ENCODE results near the gene EEF1G.
"Not testable (repeated sequence)": the region's sequence is repeated elsewhere in the genome, so short reads cannot be mapped to it uniquely, and the experiment has no call there.

Gene EEF1G

DNA sequence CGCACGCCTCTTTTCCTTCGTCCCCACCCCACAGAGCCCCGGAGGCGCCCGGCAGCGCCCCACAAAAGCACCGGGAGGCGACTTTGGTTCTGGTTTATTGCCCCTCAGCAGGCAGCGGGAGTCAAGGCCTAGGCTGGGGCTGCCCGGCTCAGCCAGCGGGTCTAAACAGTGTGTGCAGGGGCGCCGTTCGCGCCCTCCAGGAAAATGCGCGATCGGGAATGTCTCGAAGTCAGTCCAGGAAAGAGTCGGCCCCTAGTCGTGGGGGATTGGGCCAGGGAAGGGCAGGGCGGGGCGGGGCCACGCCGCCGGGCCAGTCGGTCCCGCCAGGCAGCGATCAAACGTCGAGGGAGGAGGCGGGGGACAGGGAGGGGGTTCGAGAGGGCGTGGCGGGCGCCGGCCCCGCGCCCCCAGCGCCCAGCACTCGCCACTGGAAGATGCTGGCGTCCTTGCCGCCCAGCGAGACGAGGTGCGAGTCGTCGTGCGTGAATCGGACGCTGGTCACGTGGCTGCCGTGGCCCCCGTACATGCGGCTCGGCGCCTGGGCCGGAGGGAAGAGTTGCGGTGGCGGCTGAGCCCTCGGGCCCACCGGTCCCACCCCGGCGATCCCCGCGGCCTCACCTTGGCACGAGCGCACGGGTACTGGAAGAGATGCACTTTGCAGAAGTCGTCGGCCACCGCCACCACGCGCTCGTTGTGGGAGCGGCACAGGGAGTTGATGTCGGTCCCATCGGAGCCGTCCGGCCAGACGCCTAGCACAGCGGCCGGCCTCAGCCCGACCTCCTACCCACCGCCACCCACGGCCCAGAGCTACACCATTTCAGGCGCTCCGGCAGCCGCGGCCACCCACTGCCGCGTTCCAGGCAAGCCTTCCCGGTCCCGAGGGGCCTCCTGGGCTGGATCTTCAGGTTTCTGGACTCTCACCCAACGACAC is 28.7 kb upstream of the EEF1G start:
- DNase-seq: peak; percentile 87

GRCh38 chr11:62601372-62602140 is 27.9 kb upstream of the EEF1G start, which contains the start of gene MTA2:
MTA2 (minus strand) TSS chr11:62601865; CDS start chr11:62601450, 415 bp downstream.
- DNase-seq: peak; percentile 100

GRCh38 chr11:62601122-62601371 is 27.4 kb upstream of the EEF1G start:
- no peak for DNase-seq

DNA sequence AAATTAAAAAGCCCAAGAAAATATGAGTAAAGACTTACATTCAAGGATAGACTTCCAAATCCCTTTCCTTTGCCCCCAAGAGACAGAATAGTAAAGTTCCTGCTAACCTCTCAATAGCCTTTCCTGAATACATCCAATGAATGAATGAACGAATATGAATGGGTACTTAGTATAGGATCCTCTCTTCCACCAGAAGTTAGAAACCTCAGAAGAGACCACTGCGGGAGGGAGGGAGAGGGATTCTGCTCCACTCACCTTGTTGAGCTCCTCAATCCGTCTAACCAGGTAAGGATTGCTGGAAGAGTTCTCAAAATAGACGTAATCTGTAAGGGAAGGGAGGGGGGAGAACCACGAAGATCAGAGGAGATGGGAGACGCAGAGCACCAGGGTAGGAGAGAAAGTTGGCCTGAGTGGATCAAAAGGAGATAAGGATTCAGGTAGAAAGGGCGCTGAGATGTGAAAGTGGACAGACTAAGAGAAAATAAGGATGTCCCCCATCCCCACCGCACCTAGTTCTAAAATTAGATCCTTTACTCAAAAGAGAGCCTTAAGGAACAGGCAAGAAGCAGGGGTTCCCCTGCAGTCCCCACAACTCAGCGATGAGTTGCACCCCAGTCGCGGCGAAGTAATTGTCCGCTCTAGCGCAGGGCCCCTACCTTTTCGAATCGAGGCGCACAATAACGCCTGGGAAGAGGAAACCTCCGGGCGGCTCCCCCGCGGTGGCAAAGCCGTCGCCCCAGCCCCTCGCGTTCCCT is 26.9 kb upstream of the EEF1G start:
- DNase-seq: no peak

- peak; percentile 21 for DNase-seq
Observed at GRCh38 chr11:62599901-62600300, 26.2 kb upstream of the EEF1G start.

- DNase-seq: peak; percentile 96
Observed at GRCh38 chr11:62599069-62599696, 25.5 kb upstream of the EEF1G start.

GRCh38 chr11:62595124-62595523 is 21.4 kb upstream of the EEF1G start:
- no peak for DNase-seq

- DNase-seq: peak; percentile 74
Observed at GRCh38 chr11:62593434-62594044, 19.8 kb upstream of the EEF1G start.

GRCh38 chr11:62592989-62593421 is 19.3 kb upstream of the EEF1G start:
- DNase-seq: no peak

DNA sequence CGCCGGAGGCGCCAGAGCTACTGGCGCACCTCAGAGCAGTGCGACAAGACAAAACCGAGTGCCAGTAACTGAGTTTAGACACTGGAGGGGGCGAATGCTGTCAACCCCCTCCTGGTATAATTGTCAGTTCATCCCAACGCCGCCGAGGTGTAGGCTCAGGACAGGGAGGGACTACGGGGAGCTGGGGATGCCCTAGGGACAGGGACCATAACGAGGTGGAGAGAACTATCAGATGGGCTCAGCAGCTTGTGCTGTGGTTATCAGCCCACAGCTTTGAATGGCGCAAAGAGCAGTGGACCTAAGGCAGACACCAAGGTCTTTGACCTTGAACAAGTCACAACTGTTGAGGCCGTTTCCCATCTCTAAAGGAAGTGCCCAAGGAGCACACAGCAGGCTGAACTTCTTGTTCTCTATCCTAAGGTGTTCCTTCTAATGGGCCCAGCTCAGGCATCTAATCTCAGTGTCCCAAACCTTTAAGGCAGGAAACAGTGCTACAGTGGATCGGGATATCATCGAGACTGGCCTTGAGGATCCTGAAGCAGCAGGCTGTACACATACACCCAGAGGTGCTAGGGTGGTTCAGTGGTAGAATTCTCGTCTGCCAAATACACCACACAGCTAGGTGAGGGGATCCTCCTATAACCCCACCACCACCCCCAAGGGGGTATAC is 18.6 kb upstream of the EEF1G start:
- no peak for DNase-seq

- DNase-seq: peak; percentile 97
Observed at GRCh38 chr11:62591448-62592145, 17.9 kb upstream of the EEF1G start, which contains the start of gene TUT1. TUT1 (minus strand) TSS chr11:62591523; CDS start chr11:62591485, 38 bp downstream.

DNA sequence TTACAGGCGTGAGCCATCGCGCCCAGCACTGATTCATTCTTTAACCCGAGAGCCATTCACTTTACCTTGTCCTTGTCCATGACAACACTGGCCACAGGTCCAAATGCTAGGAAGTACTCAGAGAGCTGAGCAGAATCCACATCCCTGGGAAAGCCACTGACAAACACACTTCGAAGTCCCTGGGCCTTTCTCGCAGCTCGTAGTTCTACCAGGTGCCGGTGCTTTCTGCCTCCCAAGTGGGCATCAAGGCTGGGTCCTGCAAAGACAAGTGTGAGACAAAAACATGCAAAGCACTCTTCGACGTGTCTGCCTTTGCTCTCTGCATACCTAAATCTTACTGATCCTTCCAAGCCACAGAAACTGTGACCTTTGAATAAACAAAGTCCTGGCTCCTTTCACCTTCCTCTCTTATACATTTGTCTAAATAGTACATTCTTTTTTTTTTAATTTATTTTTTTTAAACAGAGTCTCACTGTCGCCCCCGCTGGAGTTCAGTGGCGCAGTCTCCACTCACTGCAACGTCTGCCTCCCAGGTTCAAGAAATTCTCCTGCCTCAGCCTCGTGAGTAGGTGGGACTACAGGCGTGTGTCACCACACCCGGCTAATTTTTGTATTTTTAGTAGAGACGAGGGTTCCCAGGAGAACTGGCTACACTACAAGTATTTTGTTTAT is 15.4 kb upstream of the EEF1G start:
- no peak for DNase-seq

- DNase-seq: not testable (repeated sequence)
Observed at GRCh38 chr11:62585356-62585755, 11.7 kb upstream of the EEF1G start.

DNA sequence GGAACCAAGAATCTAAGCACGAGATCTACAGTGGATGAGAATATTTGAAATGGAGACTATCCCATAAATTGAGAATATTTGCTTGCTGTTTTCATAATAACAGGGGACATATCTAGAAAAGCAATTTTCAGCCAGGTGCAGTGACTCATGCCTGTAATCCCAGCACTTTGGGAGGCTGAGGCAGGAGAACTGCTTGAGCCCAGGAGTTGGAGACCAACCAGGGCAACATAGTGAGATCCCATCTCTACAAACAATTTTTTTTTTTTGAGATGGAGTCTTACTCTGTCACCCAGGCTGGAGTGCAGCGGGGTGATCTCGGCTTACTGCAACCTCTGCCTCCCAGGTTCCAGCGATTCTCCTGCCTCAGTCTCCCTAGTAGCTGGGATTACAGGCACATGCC is 8.0 kb upstream of the EEF1G start:
- not testable (repeated sequence) for DNase-seq

DNA sequence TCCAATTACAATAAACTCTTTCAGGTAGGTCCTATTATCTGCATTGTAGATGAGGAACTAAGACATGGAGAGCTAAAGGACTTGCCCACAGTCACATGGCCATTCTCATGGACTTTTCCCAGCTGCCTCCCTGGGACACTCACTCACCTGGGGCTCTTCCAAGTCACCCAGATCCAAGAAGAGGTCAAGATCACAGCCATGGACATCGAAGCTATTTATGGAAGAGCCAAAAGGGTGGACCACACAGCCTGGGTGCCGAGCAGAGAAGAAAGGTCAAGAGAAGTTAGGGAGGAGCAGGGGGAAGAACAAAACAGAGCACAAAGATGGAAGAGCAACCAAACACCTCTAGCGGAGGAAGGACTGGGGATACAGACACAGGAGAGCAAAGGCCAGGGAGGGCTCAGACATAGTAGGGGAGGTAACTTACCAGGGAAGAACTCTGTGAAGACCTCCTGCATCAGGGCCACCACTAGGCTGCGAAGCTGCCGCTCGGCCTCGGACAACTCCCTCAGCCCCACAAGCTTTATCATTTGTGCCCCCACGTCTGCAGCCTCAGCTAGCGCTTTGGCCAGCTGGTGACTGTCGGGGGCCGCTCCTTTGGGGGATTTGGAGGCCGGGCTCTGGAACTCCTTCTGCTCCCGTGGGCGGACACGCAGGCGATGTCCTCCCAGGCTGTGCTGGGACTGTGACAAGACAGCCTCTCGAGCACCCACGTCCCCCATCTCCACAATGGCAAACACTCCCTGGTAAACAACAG is 7.4 kb upstream of the EEF1G start:
- DNase-seq: no peak

DNA sequence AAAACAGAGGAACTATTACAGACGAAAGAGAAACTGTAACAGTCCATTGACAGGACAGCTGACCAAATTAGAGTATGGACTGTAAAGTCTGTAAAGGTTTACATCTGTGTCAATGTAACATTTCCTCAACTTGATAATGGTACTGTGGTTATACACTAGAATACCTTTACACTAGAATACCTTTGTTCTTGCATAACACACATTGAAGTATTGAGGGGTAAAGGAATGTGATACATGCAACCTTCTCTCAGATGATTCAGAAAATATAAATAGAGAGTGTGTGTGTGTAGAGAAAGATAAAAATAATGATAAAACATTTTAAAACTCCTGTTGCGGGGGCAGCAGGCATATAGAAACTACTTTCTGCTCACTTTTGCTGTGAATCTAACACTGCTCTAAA is 5.6 kb upstream of the EEF1G start:
- no peak for DNase-seq

DNA sequence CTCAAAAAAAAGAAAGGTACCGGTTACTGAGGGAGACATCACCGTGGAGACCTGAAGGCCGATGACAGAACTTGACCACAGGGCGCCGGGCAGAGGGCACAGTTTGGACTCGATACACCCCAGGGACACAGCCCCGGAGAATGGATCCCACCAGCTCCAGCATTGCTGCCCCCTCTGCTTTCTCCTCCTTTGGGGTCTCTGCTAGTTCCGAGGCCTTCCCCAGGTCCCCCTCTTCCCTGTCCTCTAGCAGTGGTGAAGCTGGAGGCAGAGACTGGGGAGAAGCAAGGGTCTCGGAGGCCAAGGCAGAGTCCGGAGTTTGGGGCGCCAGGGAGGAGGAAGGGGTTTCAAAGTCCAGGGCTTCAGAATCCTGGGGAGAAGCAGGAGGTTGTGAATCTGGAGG is 4.8 kb upstream of the EEF1G start:
- no peak for DNase-seq

DNA sequence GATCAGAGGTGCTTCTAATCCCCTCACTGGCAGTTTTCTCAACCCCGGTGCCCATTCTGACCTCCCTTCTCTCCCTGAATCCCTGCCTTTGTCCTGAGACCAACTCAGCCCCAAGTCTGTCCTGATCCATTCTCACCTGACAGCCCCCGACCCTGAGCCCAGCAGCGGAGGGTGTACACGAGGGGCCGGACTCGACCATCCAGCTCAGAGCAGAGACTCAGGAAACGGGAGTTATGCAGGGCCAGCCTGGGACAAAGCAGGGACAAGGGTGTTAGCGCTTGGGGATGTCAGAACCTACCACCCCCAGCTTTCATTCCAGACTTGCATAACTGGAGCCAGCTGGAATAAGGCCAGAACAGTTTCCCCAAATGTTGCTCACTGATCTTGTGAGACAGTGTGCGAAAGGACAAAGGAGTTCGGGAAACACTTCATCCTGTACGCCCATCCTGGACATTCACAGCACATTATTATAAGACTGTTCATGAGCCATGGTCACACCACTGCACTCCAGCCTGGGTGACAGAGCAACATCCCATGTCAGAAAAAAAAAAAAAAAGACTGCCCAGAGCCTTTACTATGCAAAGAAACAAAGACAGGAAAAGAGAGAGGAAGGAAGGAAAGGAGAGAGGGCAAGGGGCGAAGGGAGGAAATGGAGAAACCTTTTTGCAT is 3.5 kb upstream of the EEF1G start:
- no peak for DNase-seq

DNA sequence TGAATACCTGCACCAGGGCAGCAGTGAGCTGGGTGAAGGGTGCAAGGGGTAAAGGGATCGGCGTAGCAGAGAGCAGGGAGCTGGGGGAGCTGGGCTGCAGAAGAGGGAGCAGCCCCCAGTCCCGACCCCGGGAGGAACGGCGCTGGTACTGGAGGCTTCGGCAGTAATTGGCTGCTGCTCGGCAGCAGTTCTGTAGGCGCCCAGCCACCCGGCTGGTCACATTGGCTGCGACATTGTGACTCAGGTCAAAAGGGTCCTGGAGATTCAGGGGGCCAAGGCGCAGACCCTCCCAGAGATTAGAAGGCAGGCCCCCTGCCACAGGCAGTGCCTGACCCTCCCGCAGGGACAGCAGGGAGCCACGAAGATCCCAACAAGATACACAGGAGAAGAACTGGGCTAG is 2.1 kb upstream of the EEF1G start:
- no peak for DNase-seq

All from left hindlimb (tissue), 1 donor.